NCI-H345 treated with DMSO at 0.1 percent for 48 hours (cell line): ENCODE data around the gene LRRIQ1.
"Not testable (repeated sequence)": the region's sequence is repeated elsewhere in the genome, so short reads cannot be mapped to it uniquely, and the experiment has no call there.

Experiments used
- DNase-seq: peaks from one replicate; lab custom pipeline; 2025; ENCODE audit not compliant: unreplicated experiment; lab: John Stamatoyannopoulos, UW

Gene LRRIQ1

DNA sequence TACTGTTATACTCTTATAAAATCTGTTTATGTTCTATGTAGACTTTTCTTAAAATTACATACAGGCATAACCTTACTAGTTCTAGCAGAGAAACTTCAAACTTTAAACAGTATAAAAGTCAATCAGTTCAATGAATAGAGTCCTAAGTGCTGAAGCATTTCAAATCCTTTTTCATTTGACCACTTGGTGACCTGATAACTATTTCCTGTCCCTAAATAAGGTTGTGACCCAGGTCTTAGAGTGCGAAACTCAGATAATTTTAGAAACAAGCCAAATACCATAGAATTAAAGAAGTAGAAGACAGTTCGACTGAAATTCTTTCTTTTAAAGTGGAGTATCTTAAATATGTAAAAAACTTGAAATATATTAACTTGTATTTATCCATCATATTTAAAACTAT is 147.7 kb downstream of the LRRIQ1 start:
- no peak for DNase-seq

DNA sequence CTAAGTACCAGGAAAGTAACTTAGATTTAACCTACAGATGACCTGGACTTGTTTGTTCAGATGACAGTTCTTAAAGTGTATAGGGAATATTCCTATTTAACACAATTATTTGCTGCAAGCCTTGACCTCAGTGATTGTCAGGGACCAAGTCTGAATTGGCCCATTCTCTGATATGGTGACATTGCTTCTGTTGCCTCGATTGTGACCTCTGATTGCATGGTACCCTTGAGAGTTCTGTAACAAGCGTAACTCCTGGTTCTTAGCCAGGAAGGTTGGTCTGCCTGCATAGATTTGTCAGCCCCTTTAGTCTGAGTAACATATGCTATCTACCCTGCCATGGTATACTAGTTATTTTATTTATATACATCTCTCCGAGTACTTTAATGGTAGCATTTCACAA is 150.1 kb downstream of the LRRIQ1 start:
- DNase-seq, result no peak

GRCh38 chr12:85188619-85189018 is 152.5 kb downstream of the LRRIQ1 start:
- DNase-seq, result no peak

GRCh38 chr12:85190728-85191127 is 154.6 kb downstream of the LRRIQ1 start:
- DNase-seq, result no peak

DNA sequence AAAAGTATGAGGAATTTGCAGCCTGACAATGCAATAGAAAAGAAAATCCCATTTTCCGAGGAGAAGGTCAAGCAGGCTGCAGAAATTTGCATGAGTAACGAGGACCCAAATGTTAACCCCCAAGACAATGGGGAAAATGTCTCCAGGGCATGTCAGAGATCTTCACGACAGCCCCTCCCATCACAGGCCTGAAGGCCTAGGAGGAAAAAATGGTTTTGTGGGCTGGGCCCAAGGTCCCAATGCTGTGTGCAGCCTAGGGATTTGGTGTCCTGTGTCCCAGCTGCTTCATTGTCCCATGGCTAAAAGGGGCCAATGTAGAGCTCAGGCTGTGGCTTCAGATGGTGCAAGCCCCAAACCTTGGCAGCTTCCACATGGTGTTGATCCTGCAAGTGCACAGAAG is 167.7 kb downstream of the LRRIQ1 start:
- DNase-seq, result not testable (repeated sequence)

GRCh38 chr12:85206543-85206942 is 170.4 kb downstream of the LRRIQ1 start:
- no peak for DNase-seq

GRCh38 chr12:85224339-85224738 is 188.2 kb downstream of the LRRIQ1 start:
- not testable (repeated sequence) for DNase-seq

- no peak for DNase-seq
These were observed 189.3 kb downstream of the LRRIQ1 start for GRCh38 chr12:85225501-85225900.

GRCh38 chr12:85237327-85237726 is 201.2 kb downstream of the LRRIQ1 start:
- DNase-seq, result no peak

GRCh38 chr12:85244561-85244960 is 208.4 kb downstream of the LRRIQ1 start:
- no peak for DNase-seq

DNA sequence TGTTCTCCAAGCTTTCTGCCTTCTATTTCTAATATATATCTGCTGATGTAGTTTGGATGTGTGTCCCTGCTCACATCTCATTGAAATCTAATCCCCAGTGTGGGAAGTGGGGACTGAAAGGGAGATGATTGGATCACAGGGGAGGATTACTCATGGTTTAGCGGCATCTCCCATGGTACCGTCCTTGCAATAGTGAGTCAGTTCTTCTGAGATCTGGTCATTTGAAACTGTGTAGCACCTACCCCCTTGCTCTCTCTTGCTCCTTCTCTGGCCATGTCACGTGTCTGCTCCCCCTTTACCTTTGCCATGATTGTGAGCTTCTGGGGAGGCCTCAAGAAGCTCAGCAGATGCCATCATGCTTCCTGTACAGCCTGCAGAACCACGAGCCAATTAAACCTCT is 217.7 kb downstream of the LRRIQ1 start:
- DNase-seq, result no peak

- DNase-seq, result no peak
These were observed 221.5 kb downstream of the LRRIQ1 start for GRCh38 chr12:85257671-85258070.

- DNase-seq, result no peak
These were observed 224.3 kb downstream of the LRRIQ1 start for GRCh38 chr12:85260447-85260846.

DNA sequence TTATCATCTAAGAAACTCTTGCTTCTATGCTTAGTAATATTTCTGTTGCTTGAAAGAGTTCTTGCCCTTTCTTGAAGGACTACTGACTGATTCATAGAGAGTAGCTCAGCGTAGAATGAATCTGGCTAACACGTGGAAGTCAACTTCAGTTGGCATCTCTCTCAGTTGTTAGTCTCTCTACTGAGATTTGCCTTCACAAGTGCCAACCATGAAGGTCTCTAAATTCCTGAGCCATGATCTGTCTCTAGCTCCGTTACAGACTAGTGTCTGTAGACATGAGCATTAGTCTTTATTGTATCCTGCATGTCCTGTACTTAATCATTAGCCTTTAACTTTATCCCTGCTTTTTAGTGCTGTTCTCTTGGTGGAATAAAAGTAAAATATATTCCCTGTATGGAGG is 224.7 kb downstream of the LRRIQ1 start:
- DNase-seq, result no peak

GRCh38 chr12:85266356-85266755 is 230.2 kb downstream of the LRRIQ1 start:
- DNase-seq, result no peak

DNA sequence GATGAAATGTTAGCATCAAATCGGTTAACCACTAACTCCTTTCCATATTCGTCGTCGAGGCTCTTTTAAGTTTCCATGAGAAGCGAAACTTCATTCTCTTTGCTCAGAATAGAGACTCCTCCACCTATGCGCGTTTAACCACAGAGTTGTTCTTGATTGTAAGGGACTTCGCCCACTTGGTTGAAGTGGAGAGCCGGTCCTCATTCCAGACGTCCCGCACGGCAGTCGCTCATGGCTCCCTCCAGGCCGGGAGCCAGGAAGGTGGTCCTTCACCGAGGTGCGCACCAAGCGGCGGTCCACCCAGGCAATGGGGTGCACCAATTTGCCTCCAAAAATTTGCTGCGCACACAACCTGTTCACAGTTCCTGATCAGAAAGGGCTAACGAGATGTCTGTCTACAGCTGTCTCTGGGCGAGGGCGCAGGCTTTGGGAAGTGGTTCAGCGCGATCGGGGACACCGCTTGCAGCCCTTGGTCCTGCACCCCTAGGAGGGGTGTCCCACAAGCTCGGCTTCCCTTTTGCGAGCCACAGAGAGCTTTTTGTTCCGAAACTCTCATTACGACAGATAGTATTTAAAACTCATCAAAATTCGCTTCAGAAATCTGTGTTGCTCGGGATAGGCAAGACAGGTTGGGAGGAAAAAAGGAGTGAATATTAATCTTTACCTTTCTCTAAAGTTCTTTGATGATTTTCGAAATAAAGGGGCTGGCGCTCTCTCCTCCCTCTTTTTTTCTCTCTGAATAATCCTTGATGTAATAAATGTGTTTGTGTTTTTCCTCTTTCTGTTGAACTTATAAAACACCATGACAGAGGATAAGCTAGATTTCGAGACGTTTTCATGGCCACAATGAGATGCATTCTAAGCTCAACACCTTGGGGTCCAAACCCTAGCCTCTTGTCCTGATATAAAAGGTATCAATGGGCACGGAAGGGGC is 237.5 kb downstream of the LRRIQ1 start:
- DNase-seq, result no peak

DNA sequence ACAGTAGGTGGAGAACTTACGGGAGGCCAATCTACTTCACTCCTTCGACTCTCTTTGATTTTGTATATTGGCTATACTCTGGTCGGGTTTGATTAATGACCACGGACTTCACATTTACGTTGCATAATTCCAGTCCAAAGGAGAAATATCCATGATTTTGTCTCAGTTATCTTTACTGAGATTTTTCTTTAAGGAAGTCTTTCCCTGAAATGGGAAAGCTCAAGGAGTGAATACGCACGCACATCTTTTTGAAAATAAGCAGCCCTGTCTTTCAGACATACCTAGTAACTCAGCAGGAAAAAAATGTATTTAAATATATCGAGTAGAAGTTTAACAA is 238.1 kb downstream of the LRRIQ1 start:
- no peak for DNase-seq

DNA sequence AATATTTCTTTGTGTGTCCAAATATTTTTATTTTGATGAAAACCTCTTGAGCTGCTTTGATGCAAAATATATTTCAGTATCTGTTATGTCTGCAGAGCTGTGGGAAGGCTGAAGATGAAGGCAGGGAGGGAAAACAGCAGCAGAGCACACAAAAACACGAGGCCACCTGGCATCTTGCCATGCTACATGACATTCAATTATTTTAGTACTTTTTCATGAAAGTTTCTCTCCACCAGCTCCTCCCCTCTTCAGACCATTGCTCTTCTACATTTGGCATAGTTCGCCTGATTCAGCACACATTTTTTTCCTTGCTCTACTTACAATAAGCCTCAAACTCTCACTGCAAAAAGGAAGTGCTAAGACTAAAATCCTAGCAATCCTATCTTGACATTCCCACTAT is 239.2 kb downstream of the LRRIQ1 start:
- no peak for DNase-seq

DNA sequence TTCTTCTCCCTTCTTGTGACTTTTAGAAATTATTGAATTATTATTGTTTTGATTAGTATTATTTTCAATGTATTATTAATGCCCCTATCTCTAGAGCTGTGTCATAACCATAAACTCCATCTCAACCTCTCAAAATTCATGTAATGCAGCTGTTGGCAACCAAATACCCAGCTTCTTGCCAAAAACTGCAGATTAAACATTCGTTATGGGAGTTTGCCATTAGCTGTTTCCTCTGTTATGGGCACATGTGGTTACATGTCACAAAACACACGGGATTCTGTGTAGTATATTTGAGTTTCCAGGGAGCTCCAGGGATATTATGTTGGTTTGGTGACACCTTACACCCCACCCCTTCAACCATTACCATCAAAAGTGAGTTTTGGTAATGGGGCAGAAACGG is 241.0 kb downstream of the LRRIQ1 start:
- DNase-seq, result no peak

DNA sequence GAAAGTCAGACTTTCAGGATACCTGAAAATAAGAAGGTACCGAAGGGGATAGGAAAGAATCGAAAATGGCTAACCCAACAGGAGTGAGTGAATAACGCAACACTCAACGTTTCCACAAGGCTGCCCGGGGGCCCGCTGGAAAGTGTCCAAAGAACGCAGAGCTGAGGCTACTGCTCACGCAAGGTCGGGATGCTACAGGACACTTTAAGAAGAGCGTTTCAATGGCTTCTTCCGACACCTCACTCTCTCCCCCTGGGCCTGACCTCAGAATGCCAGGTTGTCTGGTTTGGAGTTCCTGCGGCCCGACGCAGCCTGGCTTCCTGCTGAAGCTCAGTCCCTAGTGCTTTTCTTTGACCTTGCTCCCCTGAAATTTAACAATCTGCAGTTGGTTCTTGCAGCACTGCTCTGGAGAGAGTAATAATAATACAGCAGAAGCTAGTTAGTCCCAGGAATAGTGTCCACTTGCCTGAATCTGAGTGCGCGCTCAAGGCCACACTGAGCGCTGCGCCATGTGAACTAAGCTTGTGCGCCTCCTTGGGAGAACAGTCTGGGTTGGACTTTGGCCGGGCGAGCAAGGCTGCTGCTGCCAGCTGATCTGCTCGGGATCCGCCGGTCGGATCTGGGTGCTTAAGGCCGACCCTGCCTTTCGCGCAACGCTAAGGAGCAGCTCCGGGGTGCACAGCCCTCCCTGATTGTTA is 241.9 kb downstream of the LRRIQ1 start:
- DNase-seq, result no peak

DNA sequence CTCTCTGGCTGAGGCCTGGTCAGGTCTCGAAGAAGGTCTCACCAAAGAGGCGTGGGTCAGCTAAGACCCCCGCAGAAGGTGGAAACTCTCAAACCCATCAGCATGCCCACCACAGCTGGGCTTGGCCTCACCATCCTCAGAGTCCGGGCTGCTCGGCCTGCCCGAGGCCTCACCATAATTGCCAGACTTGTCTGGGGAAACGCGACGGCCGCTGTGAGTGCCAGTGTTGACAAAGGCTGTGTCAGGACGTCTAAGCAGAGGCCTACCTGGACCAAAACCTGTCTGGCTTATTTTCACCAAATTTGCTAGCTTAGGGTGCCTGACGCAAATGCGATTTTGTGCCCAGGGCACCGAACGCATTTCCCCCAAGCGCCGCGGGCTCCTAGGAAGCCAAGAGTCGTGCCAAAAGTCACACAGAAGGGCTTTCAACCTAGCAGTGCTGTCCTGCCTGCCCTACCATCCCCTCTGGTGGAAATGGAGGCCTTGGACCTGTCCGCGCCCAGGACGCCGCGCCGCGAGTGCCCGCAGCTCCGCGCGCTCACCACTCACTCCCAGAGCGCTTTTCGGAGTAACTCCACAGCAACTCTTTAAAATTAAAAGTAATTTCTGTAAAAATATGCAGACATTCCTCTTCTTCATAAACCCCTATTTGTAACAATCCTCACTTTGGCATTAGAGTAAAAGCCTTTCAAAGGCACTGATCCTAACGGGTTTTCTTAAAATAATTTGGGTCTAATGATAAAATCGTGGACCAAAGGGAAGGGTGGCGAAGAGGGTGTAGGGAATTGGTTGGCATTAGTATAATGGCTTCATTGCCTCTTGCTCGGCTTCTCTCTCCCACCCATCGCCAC is 242.7 kb downstream of the LRRIQ1 start:
- DNase-seq, result no peak
